GM19467 (cell line): ENCODE data around the gene TMCC3.
"Not testable (repeated sequence)": the region's sequence is repeated elsewhere in the genome, so short reads cannot be mapped to it uniquely, and the experiment has no call there.

Experiments
- ATAC-seq: cut with Tn5 transposase; IDR thresholded peaks from one replicate; pipeline ENCODE4 v1.9.1; 2021; ENCODE audit warnings: mild to moderate bottlenecking, moderate library complexity; ENCODE audit not compliant: unreplicated experiment

Gene TMCC3

DNA sequence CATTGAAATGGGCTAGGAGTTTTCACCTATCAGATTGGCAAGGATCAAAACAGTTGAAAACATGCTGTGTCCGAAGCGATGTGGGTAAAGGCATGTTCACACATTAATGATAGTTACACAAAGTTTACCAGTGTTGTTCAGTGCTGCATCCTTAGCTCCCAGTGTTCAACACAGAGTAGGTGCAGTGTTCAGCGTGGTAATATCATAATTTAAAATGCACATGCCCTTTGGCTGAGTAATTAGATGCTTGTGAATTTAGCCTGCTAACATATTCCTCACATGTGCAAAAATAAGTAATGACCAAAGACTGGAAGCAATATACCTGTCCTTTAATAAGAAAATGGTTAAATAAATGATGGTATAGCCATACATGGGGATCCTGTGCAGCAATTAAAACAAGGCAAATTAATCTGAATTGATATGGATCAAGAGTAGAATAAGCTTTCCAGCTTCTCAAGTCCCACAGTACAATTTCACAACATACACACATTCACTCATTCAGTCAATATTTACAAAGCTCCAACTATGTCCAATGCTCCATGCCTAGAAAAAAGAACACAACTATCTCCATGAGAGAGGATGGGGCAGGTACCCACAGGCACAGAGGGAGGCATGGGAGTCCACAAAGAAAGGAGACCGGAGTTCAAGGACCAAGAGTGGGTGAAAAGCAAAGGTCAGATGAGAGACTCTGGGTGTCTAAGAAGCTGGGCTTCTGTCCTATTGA lies 12.8 kb downstream of the TMCC3 start:
- ATAC-seq = no peak

GRCh38 chr12:94636462-94637085 lies 13.8 kb downstream of the TMCC3 start:
- ATAC-seq = no peak

DNA sequence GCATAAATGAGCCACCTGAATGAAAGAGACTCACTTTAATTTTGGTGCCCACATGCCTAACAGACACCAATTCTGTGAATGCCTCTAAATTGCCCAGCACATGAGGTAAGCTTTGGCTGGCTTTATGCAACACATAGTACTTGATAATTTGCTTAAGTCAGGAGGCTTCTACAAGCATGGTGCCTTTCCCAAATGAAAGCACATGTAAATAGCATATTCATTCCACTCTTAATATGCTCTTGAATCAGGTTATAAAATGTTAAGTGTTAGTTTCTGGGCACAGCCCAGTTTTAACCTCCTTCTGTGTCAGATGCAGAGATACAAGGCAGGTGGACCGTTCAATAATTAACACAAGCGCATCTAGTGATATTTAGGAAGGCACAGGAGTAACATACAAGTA lies 15.6 kb downstream of the TMCC3 start:
- ATAC-seq = no peak

- no peak for ATAC-seq
Measured at GRCh38 chr12:94633401-94633800, 17.0 kb downstream of the TMCC3 start.

DNA sequence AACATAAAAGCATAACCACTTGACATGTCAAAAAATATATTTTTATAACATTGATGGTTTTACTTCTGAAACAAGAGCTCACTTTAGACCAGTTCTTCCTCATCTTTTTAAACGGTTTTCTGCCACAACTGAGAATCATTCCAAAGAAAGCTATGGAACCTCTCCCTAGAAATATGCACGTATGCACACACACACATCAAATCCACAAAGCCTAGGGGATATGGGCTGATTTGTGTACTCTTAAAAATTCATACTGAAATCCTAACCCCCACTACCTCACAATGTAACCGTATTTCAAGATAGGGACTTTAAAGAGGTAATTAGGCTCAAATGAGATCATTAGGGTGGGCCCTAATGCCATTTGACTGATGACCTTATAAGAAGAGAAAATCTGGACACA lies 19.3 kb downstream of the TMCC3 start:
- ATAC-seq = no peak

GRCh38 chr12:94628819-94629472 lies 21.4 kb downstream of the TMCC3 start:
- ATAC-seq = no peak

GRCh38 chr12:94628369-94628768 lies 22.0 kb downstream of the TMCC3 start:
- ATAC-seq = no peak

DNA sequence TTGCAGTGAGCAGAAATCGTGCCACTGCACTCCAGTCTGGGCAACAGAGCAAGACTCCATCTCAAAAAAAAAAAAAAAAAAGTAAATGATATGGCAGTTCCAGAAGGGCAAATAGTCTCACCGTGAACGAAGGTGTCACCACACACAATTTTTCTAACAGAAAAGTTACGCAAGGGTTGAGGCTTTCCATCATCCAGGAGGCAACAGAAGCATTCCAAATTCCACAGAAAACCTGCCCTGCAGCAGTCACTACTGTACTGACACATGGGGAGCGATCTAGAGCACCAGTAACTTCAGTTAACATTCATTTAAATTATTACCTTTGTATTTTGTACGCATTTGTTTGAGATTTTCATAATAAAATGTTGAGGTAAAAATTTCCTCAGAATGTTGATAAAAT lies 24.8 kb downstream of the TMCC3 start:
- no peak for ATAC-seq

GRCh38 chr12:94623161-94623920 lies 27.0 kb downstream of the TMCC3 start:
- no peak for ATAC-seq

DNA sequence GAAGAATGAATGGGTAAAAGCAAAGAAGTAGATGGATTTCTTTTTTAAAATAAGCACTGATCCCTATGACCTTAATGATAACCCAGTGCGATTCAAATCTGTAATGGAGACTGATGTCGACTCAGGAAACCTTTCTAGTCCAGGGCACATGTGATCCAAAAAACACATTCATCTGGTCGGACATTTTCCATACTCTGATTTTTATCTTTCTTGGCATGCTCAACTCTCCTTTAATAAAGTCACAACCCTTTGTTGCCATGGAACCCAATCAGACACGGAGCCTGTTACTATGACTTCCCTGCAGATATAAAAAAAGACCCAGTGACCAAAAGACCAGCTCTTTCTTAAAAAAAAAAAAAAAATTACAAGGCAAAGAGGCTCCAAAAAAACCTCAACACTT lies 27.9 kb downstream of the TMCC3 start:
- ATAC-seq = no peak

- ATAC-seq = peak; percentile 96
Measured at GRCh38 chr12:94621662-94622359, 28.5 kb downstream of the TMCC3 start.

- ATAC-seq = no peak
Measured at GRCh38 chr12:94620621-94621020, 29.7 kb downstream of the TMCC3 start.

- no peak for ATAC-seq
Measured at GRCh38 chr12:94618995-94619695, 31.2 kb downstream of the TMCC3 start.

DNA sequence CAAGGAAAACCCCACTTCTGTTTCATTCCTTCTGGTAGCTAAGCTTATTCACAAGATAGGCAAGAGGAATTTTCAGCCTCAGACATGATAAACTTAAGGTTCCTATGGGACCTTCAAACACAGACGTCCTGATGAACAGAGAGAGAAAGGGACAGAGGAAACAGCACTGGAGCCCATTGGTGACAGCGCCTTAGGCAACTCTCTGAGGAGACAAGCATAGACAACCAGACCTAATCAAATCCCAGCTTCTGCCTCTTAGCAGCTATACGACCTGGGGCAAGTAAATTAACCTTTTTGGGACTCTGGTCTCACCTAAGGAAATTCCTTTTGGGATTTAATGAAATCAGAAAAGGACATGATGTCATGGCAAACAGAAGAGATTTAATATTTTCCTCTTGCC lies 33.3 kb downstream of the TMCC3 start:
- no peak for ATAC-seq

DNA sequence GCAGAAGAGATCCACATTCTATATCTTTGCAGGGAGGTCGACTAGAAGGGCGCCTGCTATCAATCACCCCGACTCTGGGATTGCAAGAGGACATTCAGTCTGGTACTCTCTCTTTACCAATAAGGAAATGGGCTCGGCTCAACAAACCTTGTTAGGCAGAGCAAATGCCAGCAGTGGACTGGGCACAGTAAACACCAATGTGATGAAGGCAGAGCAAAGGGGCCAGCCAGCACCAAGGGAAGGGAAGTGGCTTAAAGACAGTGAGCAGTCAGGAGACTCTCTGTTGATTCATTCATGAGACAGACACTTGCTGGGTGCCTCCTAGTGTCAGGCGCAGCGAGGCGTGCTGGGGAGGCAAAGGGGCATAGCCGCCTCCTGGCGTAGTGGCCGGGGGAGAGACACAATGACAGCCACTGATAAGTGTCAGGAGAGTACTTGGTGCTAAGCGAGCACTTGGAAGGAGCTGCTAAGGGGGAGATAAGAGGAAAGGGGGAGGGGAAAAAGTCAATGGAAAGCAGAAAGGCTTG lies 34.1 kb downstream of the TMCC3 start:
- ATAC-seq = no peak

DNA sequence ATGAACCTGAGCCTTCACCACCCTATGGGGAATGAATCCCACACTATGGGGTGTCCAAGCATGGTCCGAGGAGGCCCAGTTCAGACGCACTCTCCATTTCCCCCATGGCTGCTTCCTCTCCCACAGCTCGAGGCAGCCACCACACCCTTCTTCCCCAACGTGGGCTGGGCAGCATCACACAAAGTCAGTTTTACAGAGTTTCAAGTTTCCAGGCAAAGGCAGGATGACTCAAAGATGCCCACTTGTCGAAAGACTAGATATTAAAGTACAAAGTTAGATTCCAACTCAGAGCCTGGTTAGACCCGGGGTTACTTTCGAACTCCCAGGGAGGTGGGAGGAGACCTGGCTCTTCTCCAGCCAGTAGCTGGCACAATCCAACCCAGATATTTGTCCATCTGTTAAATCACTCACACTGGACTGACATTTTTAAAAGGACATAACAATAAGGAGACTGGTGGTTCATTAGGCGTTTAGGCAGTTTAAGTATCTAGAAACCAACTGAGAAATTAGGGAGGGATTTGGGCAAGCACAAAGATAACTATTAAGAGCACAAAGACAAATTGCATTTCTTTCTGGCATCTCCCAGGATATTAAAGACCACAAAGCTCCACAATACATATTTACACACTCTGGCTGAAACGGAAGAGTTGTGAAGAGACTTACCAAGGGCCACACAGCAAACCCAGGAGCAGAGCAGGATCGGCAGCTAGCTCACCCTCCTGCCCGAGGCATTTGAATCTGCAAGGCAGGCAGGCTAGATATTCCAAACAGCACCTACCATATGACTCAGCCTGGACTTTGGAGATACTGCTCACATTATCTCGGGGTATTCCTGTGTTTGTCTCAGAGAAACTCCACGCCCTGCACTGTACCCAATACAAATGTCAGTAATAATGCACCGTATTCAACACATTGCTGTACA lies 34.8 kb downstream of the TMCC3 start:
- no peak for ATAC-seq

GRCh38 chr12:94614288-94614721 lies 36.1 kb downstream of the TMCC3 start:
- no peak for ATAC-seq

DNA sequence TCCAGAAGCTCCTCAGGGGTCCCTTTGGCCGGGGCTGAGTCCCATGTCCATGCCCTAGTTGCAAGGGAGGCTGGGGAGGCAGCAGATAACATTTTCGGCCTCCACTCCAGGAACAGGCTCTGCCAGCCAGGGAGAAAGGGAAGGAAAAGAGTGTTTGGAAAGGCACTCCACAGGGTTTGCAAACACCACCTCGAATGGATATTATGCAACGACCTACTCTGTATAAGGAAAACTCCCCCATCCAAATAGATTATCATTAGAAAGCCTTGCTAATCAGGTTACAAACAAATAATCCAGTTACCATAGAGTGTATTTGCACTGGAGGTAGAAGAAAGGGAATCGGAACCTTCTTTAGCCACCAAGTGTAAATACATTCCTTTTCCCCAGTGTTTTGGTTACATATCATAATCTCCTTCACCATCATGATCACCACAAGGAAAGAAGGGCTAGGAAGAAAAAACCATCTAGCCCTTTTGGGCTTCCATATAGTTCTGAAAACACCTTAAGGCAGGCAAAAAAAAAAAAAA lies 40.4 kb downstream of the TMCC3 start:
- ATAC-seq = no peak

DNA sequence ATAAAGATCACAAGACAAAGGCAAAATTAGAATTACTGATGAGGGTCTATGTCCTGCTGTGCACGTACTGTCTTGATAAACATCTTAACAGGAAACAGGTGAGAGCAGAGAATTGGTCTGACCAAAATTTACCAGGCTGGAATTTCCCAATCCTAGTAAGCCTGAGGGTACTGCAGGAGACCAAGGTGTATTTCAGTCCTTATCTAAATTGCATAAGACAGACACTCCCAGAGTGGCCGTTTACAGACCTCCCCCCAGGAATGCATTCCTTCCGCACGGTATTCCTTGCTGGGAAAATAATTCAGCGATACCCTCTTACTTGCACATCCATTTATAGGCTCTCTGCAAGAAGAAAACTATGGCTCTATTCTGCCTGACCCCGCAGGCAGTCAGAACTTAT lies 43.5 kb downstream of the TMCC3 start:
- not testable (repeated sequence) for ATAC-seq
